HCT116 (cell line): ENCODE measurements around the gene DTNBP1. TPM values are rescaled to one million over a fixed set of nuclear protein-coding genes. Genes with fewer than 3 reads are reported as not detected.

Source experiments
- ATAC-seq: fragments of 200-7000 bp; cut with Tn5 transposase; 2 replicates; pipeline ENCODE4 v1.9.1; 2020; ENCODE audit warnings: mild to moderate bottlenecking, moderate library complexity
- BruUV-seq: library from RNA; stranded (reverse); fragments of 400-500 nt; replicated peaks from 2 replicates; lab custom pipeline; 2021; lab: Mats Ljungman, UMichigan
- CTCF ChIA-PET: fragments of 300-600 bp; sonication (Branson Sonifier 250); formaldehyde crosslinking; loops from one replicate; lab custom pipeline; 2021; ENCODE audit warnings: antibody characterized with exemption; lab: Charles Lee
- POLR2A ChIA-PET: fragments of 300-600, 350-600 bp; sonication (Branson Sonifier 250); formaldehyde crosslinking; loops from one replicate; lab custom pipeline; 2021; ENCODE audit warnings: antibody characterized with exemption; lab: Charles Lee
- RAD21 ChIA-PET, 2 experiments: fragments of 300-600 bp; sonication (Branson Sonifier 250); formaldehyde crosslinking; loops; one replicate each; lab custom pipeline; 2023; ENCODE audit warnings: low total read pairs in 2 of 2; ENCODE audit not compliant: uncharacterized antibody in 2 of 2, unreplicated experiment in 2 of 2, low non-redundant PET in 1 of 2; lab: Charles Lee
- DNase-seq: peaks from one replicate; pipeline ENCODE4 v3.0.0-alpha.2; 2010; ENCODE audit warnings: low read depth, low spot score
- H2AFZ ChIP-seq: fragments of 200-600 bp; shearing (Covaris generic), sonication (generic); 2 replicates; pipeline ENCODE4 v1.6.1; 2017; ENCODE audit warnings: low read depth, mixed run types, mixed read lengths, antibody characterized with exemption, low read length; ENCODE audit not compliant: poor library complexity, severe bottlenecking
- H3K27ac ChIP-seq: 2 replicates; pipeline ENCODE4 v1.5.1; 2012; ENCODE audit warnings: low read depth, low read length
- H3K27me3 ChIP-seq: fragments of 200-600 bp; sonication (generic); 2 replicates; pipeline ENCODE4 v1.6.1; 2016; ENCODE audit warnings: mixed run types, low read length, mixed read lengths; ENCODE audit not compliant: insufficient read depth
- H3K36me3 ChIP-seq, 2 experiments: fragments of 200-500 bp in 1 of 2; fragments of 200-600 bp in 1 of 2; sonication (Bioruptor generic) in 1 of 2; sonication (generic) in 1 of 2; 2 replicates each; pipeline versions ENCODE4 v1.5.1 to v1.6.1; 2014 to 2016; ENCODE audit warnings: low read length in 2 of 2, inconsistent platforms in 1 of 2, mixed read lengths in 1 of 2, mixed run types in 1 of 2; ENCODE audit not compliant: insufficient read depth in 2 of 2, control insufficient read depth in 1 of 2
- H3K4me1 ChIP-seq, 2 experiments: fragments of 200-600 bp in 1 of 2; sonication (generic) in 1 of 2; 2 replicates each; pipeline versions ENCODE4 v1.5.1 to v1.6.1; 2012 to 2017; ENCODE audit warnings: low read length in 2 of 2, inconsistent platforms in 1 of 2, mild to moderate bottlenecking in 1 of 2, mixed read lengths in 1 of 2, mixed run types in 1 of 2, moderate library complexity in 1 of 2; ENCODE audit not compliant: insufficient read depth in 2 of 2, control insufficient read depth in 1 of 2
- H3K4me2 ChIP-seq: fragments of 200-600 bp; sonication (generic); 2 replicates; pipeline ENCODE4 v1.6.1; 2017; ENCODE audit warnings: mixed run types, low read length, mixed read lengths
- H3K4me3 ChIP-seq, 2 experiments: fragments of 200-600 bp in 1 of 2; sonication (generic) in 1 of 2; replicated peaks in 1 of 2; 2 replicates each; pipeline ENCODE4 v1.5.1; 2011 to 2016; ENCODE audit warnings: low read length in 2 of 2, control low read depth in 1 of 2, low read depth in 1 of 2, mild to moderate bottlenecking in 1 of 2, mixed read lengths in 1 of 2, mixed run types in 1 of 2
- H3K79me2 ChIP-seq: fragments of 200-600 bp; sonication (generic); 2 replicates; pipeline ENCODE4 v1.6.1; 2017; ENCODE audit warnings: mild to moderate bottlenecking, mixed run types, low read length, moderate library complexity, mixed read lengths; ENCODE audit not compliant: insufficient read depth
- H3K9ac ChIP-seq: fragments of 200-600 bp; sonication (generic); 2 replicates; pipeline ENCODE4 v1.6.1; 2016; ENCODE audit warnings: low read length, mixed read lengths
- H3K9me2 ChIP-seq: fragments of 200-600 bp; sonication (generic), shearing (Covaris generic); 2 replicates; pipeline ENCODE4 v1.6.1; 2017; ENCODE audit warnings: mixed run types, mild to moderate bottlenecking, moderate library complexity; ENCODE audit not compliant: insufficient read depth
- H3K9me3 ChIP-seq, 2 experiments: fragments of 200-500 bp in 1 of 2; fragments of 200-600 bp in 1 of 2; sonication (Bioruptor generic) in 1 of 2; sonication (generic) in 1 of 2; 2 replicates each; pipeline ENCODE4 v1.6.1; 2014 to 2017; ENCODE audit warnings: low read length in 2 of 2, mixed read lengths in 2 of 2, inconsistent platforms in 1 of 2, low read depth in 1 of 2, mild to moderate bottlenecking in 1 of 2, mixed run types in 1 of 2, moderate library complexity in 1 of 2; ENCODE audit not compliant: control insufficient read depth in 1 of 2, insufficient read depth in 1 of 2
- H4K20me1 ChIP-seq: fragments of 200-600 bp; sonication (generic), shearing (Covaris generic); 2 replicates; pipeline ENCODE4 v1.6.1; 2017; ENCODE audit warnings: mixed run types, mild to moderate bottlenecking, moderate library complexity; ENCODE audit not compliant: insufficient read depth
- ATF3 ChIP-seq: IDR thresholded peaks from 2 replicates; pipeline ENCODE4 v1.6.1; 2012
- CBX3 ChIP-seq: IDR thresholded peaks from 2 replicates; pipeline ENCODE4 v1.6.1; 2012; ENCODE audit warnings: low read depth
- CEBPB ChIP-seq: IDR thresholded peaks from 2 replicates; pipeline ENCODE4 v1.6.1; 2012; ENCODE audit warnings: low read depth
- EZH2phosphoT487 ChIP-seq: fragments of 200-600 bp; IDR thresholded peaks from 2 replicates; pipeline ENCODE4 v1.6.1; 2018; ENCODE audit warnings: antibody characterized with exemption, borderline replicate concordance
- JUND ChIP-seq: IDR thresholded peaks from 2 replicates; pipeline ENCODE4 v1.6.1; 2012
- POLR2A ChIP-seq: IDR thresholded peaks from 2 replicates; pipeline ENCODE4 v1.7.0; 2011; ENCODE audit warnings: borderline replicate concordance; ENCODE audit not compliant: insufficient read depth, insufficient read length; ENCODE audit errors: extremely low read depth
- RAD21 ChIP-seq: IDR thresholded peaks from 2 replicates; pipeline ENCODE4 v1.6.1; 2012; ENCODE audit warnings: low read depth, mild to moderate bottlenecking
- SIN3A ChIP-seq: IDR thresholded peaks from 2 replicates; pipeline ENCODE4 v1.6.1; 2012; ENCODE audit warnings: low read depth
- TCF7L2 ChIP-seq: IDR thresholded peaks from 2 replicates; pipeline ENCODE4 v1.7.0; 2011; ENCODE audit warnings: borderline replicate concordance, inconsistent platforms; ENCODE audit not compliant: insufficient read depth, insufficient read length; ENCODE audit errors: extremely low read depth
- YY1 ChIP-seq: IDR thresholded peaks from 2 replicates; pipeline ENCODE4 v1.6.1; 2011; ENCODE audit warnings: low read length, low read depth, moderate library complexity, mild to moderate bottlenecking; ENCODE audit not compliant: insufficient replicate concordance; ENCODE audit errors: extremely low read depth
- ZBTB33 ChIP-seq: IDR thresholded peaks from 2 replicates; pipeline ENCODE4 v1.6.1; 2011; ENCODE audit warnings: mild to moderate bottlenecking, low read length, moderate library complexity; ENCODE audit not compliant: insufficient replicate concordance; ENCODE audit errors: extremely low read depth
- ZNF274 ChIP-seq: fragments of 200-500 bp; sonication (Bioruptor generic); IDR thresholded peaks from 2 replicates; pipeline ENCODE4 v1.6.1; 2014; ENCODE audit warnings: mild to moderate bottlenecking, low read depth, low read length, inconsistent platforms
- intact Hi-C: fragments of 100-400 bp; cut with micrococcal nuclease; formaldehyde crosslinking; loops from 2 replicates; pipeline ENCODE4 v1.10.0; 2022
- total RNA-seq: library from RNA; stranded (reverse); gene quantifications from one replicate; pipeline ENCODE4 v1.2.1, GENCODE V29; 2021; ENCODE audit not compliant: unreplicated experiment
- TF ChIP-seq, protein P1 (sequence below), 3 experiments: fragments of 200-600 bp in 1 of 3; sonication (generic) in 1 of 3; IDR thresholded peaks in 2 of 3; conservative IDR thresholded peaks in 1 of 3; 2 replicates each; pipeline ENCODE4 v1.5.1; 2012 to 2017; ENCODE audit warnings: low read depth in 2 of 3, low read length in 2 of 3, antibody characterized with exemption in 1 of 3, borderline replicate concordance in 1 of 3, control low read depth in 1 of 3, mild to moderate bottlenecking in 1 of 3, mixed read lengths in 1 of 3, mixed run types in 1 of 3, moderate library complexity in 1 of 3; ENCODE audit not compliant: insufficient read depth in 1 of 3
- TF ChIP-seq, protein P2 (sequence below): IDR thresholded peaks from 2 replicates; pipeline ENCODE4 v1.6.1; 2012

Gene DTNBP1
- total RNA-seq, 1 experiment from 2014 or later, result 16.7 TPM

DNA sequence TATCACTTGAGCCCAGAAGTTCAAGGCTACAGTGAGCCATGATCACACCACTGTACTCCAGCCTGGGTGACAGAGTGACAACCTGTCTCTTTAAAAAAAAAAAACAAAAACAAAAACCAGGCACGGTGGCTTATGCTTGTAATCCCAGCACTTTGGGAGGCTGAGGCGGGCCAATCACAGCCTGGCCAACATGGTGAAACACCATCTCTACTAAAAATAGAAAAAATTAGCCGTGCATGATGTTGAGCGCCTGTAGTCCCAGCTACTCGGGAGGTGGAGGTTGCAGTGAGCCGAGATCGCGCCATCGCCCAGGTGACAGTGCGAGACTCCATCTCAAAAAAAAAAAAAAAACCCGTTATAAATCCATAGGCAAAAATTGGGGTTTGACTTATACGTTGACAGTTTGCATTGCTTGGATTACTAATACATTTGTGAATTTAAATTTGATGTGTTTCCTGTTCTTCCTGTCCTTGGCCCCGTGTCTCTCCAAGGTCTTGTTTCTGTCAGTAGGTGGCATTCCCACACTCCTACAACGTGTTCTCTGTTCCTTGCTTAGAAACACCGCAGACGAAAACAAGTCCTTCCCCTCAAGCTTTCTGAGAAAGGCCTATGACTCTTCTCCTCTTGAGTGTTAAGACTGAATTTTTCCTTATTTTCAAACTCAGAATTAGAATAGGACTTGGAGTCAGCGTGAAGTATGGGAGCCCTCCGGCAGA is 147.0 kb downstream of the DTNBP1 start:
- CTCF ChIA-PET, result no interaction called here
- BruUV-seq, result no TSS peak
- DNase-seq, result no peak

More for the DNA sequence above, 147.0 kb downstream of the DTNBP1 start:
- TF ChIP-seq POLR2A (no peak), RAD21 (no peak), ZNF274 (no peak), JUND (no peak), ATF3 (no peak), ZBTB33 (no peak), CEBPB (no peak), CBX3 (no peak), SIN3A (no peak), EZH2phosphoT487 (no peak), TCF7L2 (no peak), YY1 (no peak)
- TF ChIP-seq, protein P1, sequence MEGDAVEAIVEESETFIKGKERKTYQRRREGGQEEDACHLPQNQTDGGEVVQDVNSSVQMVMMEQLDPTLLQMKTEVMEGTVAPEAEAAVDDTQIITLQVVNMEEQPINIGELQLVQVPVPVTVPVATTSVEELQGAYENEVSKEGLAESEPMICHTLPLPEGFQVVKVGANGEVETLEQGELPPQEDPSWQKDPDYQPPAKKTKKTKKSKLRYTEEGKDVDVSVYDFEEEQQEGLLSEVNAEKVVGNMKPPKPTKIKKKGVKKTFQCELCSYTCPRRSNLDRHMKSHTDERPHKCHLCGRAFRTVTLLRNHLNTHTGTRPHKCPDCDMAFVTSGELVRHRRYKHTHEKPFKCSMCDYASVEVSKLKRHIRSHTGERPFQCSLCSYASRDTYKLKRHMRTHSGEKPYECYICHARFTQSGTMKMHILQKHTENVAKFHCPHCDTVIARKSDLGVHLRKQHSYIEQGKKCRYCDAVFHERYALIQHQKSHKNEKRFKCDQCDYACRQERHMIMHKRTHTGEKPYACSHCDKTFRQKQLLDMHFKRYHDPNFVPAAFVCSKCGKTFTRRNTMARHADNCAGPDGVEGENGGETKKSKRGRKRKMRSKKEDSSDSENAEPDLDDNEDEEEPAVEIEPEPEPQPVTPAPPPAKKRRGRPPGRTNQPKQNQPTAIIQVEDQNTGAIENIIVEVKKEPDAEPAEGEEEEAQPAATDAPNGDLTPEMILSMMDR (IDR thresholded peaks at IDR 0.05 in 2 of 3, conservative IDR thresholded peaks at IDR 0.05 in 1 of 3; ENCODE audit: borderline replicate concordance in 1 of 3, insufficient read depth in 1 of 3, low read depth in 2 of 3, low read length in 2 of 3), result no peak
- TF ChIP-seq, protein P2, sequence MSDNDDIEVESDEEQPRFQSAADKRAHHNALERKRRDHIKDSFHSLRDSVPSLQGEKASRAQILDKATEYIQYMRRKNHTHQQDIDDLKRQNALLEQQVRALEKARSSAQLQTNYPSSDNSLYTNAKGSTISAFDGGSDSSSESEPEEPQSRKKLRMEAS, result no peak
- Histone ChIP-seq H3K9me2 (no peaks in the 10 kb centered on the region), H3K36me3 (peaks cover 0 to 2% of the 10 kb centered on the region in 2 experiments; a peak in 2 of 4 replicates), H3K4me3 (no peak overlapping the region), H3K9me3 (no peaks in the 10 kb centered on the region), H3K79me2 (no peaks in the 10 kb centered on the region), H3K27me3 (no peaks in the 10 kb centered on the region), H3K27ac (no peak overlapping the region), H2AFZ (no peak overlapping the region), H3K9ac (no peak overlapping the region), H3K4me1 (no peaks in the 10 kb centered on the region), H3K4me2 (no peak overlapping the region), H4K20me1 (no peaks in the 10 kb centered on the region)
- RAD21 ChIA-PET, result no interaction called here
- intact Hi-C loops, result no loop called here
- no peak for ATAC-seq
- POLR2A ChIA-PET, result no interaction called here
